Keratinocyte (primary cell): ENCODE results near the gene SPIN2B. TPM values are rescaled to one million over a fixed set of nuclear protein-coding genes. Genes with fewer than 3 reads are reported as not detected.

Experiments used
- DNase-seq: peaks from one replicate; pipeline ENCODE4 v3.0.0-alpha.2; 2011; ENCODE audit warnings: low read depth, missing footprints, low spot score
- FAIRE-seq: peaks from 2 replicates; lab custom pipeline; 2011; peaks lifted over from hg19 to GRCh38; lab: Jason Lieb, UNC
- H2AFZ ChIP-seq: 2 replicates; pipeline ENCODE4 v1.6.0; 2012; ENCODE audit warnings: low read length, control low read depth, inconsistent platforms; ENCODE audit not compliant: control insufficient read depth
- H3K27ac ChIP-seq: 2 replicates; pipeline ENCODE4 v1.5.1; 2011; ENCODE audit warnings: low read length; ENCODE audit not compliant: control insufficient read depth, insufficient read depth
- H3K27me3 ChIP-seq: 3 replicates; pipeline ENCODE4 v1.6.0; 2011; ENCODE audit warnings: low read length; ENCODE audit not compliant: control insufficient read depth, insufficient read depth; ENCODE audit errors: extremely low read depth
- H3K36me3 ChIP-seq, 2 experiments: 2 replicates in 1 of 2; 3 replicates in 1 of 2; pipeline ENCODE4 v1.5.1; 2011; ENCODE audit warnings: low read length in 2 of 2, mild to moderate bottlenecking in 1 of 2; ENCODE audit not compliant: control insufficient read depth in 2 of 2, insufficient read depth in 2 of 2; ENCODE audit errors: extremely low read depth in 1 of 2
- H3K4me1 ChIP-seq: 3 replicates; pipeline ENCODE4 v1.5.1; 2011; ENCODE audit warnings: low read length; ENCODE audit not compliant: control insufficient read depth, insufficient read depth; ENCODE audit errors: extremely low read depth
- H3K4me2 ChIP-seq: 3 replicates; pipeline ENCODE4 v1.6.0; 2011; ENCODE audit warnings: low read depth, low read length; ENCODE audit not compliant: control insufficient read depth, insufficient read depth; ENCODE audit errors: extremely low read depth
- H3K4me3 ChIP-seq, 3 experiments: fragments of 200-600 bp in 1 of 3; sonication (generic) in 1 of 3; 2 replicates in 2 of 3; 3 replicates in 1 of 3; pipeline ENCODE4 v1.5.1; 2011 to 2016; ENCODE audit warnings: low read length in 3 of 3, mild to moderate bottlenecking in 3 of 3, control low read depth in 2 of 3, inconsistent platforms in 1 of 3, low read depth in 1 of 3, mixed read lengths in 1 of 3, mixed run types in 1 of 3, moderate library complexity in 1 of 3; ENCODE audit not compliant: control insufficient read depth in 2 of 3, insufficient read depth in 2 of 3; ENCODE audit errors: extremely low read depth in 1 of 3
- H3K79me2 ChIP-seq: 2 replicates; pipeline ENCODE4 v1.6.0; 2012; ENCODE audit warnings: low read length; ENCODE audit not compliant: control insufficient read depth, insufficient read depth
- H3K9ac ChIP-seq: 3 replicates; pipeline ENCODE4 v1.6.0; 2011; ENCODE audit warnings: low read length; ENCODE audit not compliant: control insufficient read depth, insufficient read depth; ENCODE audit errors: extremely low read depth
- H3K9me1 ChIP-seq: 3 replicates; pipeline ENCODE4 v1.6.0; 2011; ENCODE audit warnings: low read length; ENCODE audit not compliant: control insufficient read depth, insufficient read depth; ENCODE audit errors: extremely low read depth
- H3K9me3 ChIP-seq: 2 replicates; pipeline ENCODE4 v1.5.1; 2012; ENCODE audit warnings: low read depth, low read length; ENCODE audit not compliant: control insufficient read depth
- H4K20me1 ChIP-seq: 3 replicates; pipeline ENCODE4 v1.6.0; 2011; ENCODE audit warnings: low read length; ENCODE audit not compliant: control insufficient read depth, insufficient read depth; ENCODE audit errors: extremely low read depth
- EZH2 ChIP-seq: IDR thresholded peaks from one replicate; pipeline ENCODE4 v1.6.1; 2012; ENCODE audit warnings: inconsistent platforms, mild to moderate bottlenecking, low read length, moderate library complexity
- dilution Hi-C: fragments of 300-500 bp; cut with MboI; formaldehyde crosslinking; loops from one replicate; pipeline ENCODE4 v1.7.0; 2020; ENCODE audit warnings: low sequenced_read_pairs; ENCODE audit not compliant: extremely low pct_ligation_motif_present
- polyA minus RNA-seq, 3 experiments: library from RNA; depleted of rRNA, polyadenylated mRNA; stranded (reverse); fragments of >200 nt; gene quantifications; 1 replicate in 1 of 3; 2 replicates in 1 of 3; 3 replicates in 1 of 3; pipeline ENCODE4 v1.2.3, GENCODE V29; 2011
- polyA plus RNA-seq, 5 experiments: library from polyadenylated mRNA; depleted of rRNA in 3 of 5; stranded (reverse) in 3 of 5; stranded (forward) in 1 of 5; unstranded in 1 of 5; fragments of >200 nt; gene quantifications; 1 replicate in 1 of 5; 2 replicates in 3 of 5; 3 replicates in 1 of 5; pipeline versions ENCODE4 v1.2.1 to v1.2.3, GENCODE V29; 2011 to 2012; ENCODE audit warnings: missing spikeins in 2 of 5, low read depth in 1 of 5, low replicate concordance in 1 of 5
- TF ChIP-seq, protein P1 (sequence below), 3 experiments: IDR thresholded peaks in 1 of 3; conservative IDR thresholded peaks in 1 of 3; optimal IDR thresholded peaks in 1 of 3; 2 replicates in 2 of 3; 3 replicates in 1 of 3; pipeline versions ENCODE3 to v1.5.1; 2011; ENCODE audit warnings: low read length in 3 of 3, mild to moderate bottlenecking in 3 of 3, moderate library complexity in 2 of 3, control low read depth in 1 of 3, inconsistent platforms in 1 of 3; ENCODE audit not compliant: insufficient read depth in 2 of 3; ENCODE audit errors: extremely low read depth in 1 of 3

Gene SPIN2B
- polyA plus RNA-seq, result 5.2 to 9.7 TPM (median 6.8 TPM) in 3 replicates
- 4.8 TPM for polyA plus RNA-seq (2011; ENCODE audit: low read depth)
- 6.2 and 11.2 TPM in 2 replicates for polyA plus RNA-seq (2011; cell fraction: cytosol; rRNA removed)
- 23.2 and 23.8 TPM in 2 replicates for polyA plus RNA-seq (2011; cell fraction: nucleus; rRNA removed)
- 6.4 and 6.5 TPM in 2 replicates for polyA plus RNA-seq (2012; ENCODE audit: low replicate concordance)
- polyA minus RNA-seq, result 1.5 to 6.7 TPM (median 5.1 TPM) in 3 replicates
- 7.9 TPM for polyA minus RNA-seq (2011; cell fraction: cytosol; rRNA and poly(A)+ RNA removed)
- 6.3 and 9.4 TPM in 2 replicates for polyA minus RNA-seq (2011; cell fraction: nucleus; rRNA and poly(A)+ RNA removed)

DNA sequence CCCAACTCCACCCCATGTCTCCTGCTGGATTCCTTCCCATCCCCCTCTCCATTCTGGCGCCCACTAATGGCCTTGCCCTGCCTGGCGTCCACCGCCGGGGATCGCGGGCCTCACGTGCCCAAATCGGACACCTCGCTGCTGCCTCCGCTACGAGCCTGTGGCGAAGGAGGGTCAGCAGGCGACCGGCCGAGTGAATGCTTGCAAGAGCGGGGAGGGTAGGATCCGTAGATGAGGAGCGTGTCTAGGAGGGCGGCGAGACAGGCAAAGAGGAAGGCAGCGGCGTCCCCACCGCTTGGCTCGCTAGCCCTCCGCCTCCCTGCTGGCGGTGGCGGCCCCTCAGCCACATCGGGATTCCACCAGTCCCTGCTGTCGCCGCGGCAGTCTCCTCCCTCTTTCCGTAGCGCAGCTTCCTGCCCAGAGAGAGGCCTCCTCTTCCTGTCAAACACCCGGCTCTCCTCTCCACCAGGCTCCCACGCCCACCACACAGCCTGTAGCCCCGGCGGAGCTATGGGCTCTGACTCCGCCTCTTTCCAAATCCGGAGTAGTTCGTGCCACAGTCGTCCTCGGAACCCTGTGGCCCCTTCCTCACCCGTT is at the start of gene SPIN2B:
SPIN2B (minus strand) TSS at position 387 of the 594 bp plus-strand sequence.
- no peak for FAIRE-seq

DNA sequence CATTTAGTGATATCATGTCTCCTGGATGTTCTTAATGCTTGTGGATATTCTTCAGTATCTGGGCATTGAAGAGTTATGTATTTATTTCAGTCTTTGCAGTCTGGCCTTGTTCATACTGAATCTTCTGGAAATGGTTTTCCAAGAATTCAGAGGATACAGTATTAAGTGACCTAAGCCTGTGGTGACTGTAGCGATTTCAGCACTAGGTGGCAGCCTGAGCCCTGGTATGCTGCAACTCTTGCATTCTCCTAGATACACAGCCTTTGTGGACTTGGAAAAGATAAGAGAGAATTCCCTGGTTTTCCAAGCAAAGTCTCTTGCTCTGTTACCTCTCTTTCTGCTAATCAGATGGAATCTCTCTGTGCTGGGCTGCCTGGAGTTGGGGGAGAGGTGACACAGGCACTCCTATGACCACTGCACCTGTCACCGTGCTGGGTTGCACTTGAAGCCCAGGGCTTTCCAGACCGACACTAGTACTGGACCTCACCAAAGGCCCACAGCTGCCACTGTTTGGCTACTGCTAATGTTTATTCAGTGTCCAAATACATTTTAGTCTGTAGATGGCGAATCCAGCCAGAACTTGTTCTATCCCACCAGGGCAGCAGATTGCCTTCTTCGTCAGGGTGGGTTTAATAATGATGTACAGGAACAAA is 35.2 kb upstream of the SPIN2B start:
- no peak overlapping the region for H3K9ac ChIP-seq
- no peaks in the 10 kb centered on the region for H3K4me1 ChIP-seq
- no peaks in the 10 kb centered on the region for H4K20me1 ChIP-seq
- H3K4me2 ChIP-seq, result no peak overlapping the region
- no peaks in the 10 kb centered on the region for H3K27me3 ChIP-seq
- no peaks in the 10 kb centered on the region for H3K9me1 ChIP-seq
- H3K4me3 ChIP-seq, result no peak overlapping the region
- FAIRE-seq, result no peak
- H3K9me3 ChIP-seq, result no peaks in the 10 kb centered on the region
- DNase-seq, result no peak
- dilution Hi-C loops, result no loop called here
- no peak overlapping the region for H3K27ac ChIP-seq
- H3K36me3 ChIP-seq, result no peaks in the 10 kb centered on the region
- TF ChIP-seq, protein P1, sequence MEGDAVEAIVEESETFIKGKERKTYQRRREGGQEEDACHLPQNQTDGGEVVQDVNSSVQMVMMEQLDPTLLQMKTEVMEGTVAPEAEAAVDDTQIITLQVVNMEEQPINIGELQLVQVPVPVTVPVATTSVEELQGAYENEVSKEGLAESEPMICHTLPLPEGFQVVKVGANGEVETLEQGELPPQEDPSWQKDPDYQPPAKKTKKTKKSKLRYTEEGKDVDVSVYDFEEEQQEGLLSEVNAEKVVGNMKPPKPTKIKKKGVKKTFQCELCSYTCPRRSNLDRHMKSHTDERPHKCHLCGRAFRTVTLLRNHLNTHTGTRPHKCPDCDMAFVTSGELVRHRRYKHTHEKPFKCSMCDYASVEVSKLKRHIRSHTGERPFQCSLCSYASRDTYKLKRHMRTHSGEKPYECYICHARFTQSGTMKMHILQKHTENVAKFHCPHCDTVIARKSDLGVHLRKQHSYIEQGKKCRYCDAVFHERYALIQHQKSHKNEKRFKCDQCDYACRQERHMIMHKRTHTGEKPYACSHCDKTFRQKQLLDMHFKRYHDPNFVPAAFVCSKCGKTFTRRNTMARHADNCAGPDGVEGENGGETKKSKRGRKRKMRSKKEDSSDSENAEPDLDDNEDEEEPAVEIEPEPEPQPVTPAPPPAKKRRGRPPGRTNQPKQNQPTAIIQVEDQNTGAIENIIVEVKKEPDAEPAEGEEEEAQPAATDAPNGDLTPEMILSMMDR (optimal IDR thresholded peaks at IDR 0.05 in 1 of 3, IDR thresholded peaks at IDR 0.05 in 1 of 3, conservative IDR thresholded peaks at IDR 0.05 in 1 of 3; ENCODE audit: extremely low read depth in 1 of 3, insufficient read depth in 2 of 3, low read length in 3 of 3), result peak; percentile 14 to 64 (median 58)
- no peak for TF ChIP-seq EZH2
- H3K79me2 ChIP-seq, result no peaks in the 10 kb centered on the region
- H2AFZ ChIP-seq, result no peak overlapping the region

More for the DNA sequence above, at the start of gene SPIN2B:
- no peak for DNase-seq
- peak within 1 kb of the TSS; percentile 65 for H3K9ac ChIP-seq
- H3K79me2 ChIP-seq, result no peaks in the 10 kb centered on the region
- H3K36me3 ChIP-seq, result no peaks in the 10 kb centered on the region
- H2AFZ ChIP-seq, result peak within 1 kb of the TSS; percentile 90
- H3K4me2 ChIP-seq, result peak within 1 kb of the TSS; percentile 56
- peak within 1 kb of the TSS; percentile 54 to 75 (median 71) for H3K4me3 ChIP-seq
- H3K4me1 ChIP-seq, result no peaks in the 10 kb centered on the region
- peak within 1 kb of the TSS; percentile 47 for H3K27ac ChIP-seq
- H3K9me3 ChIP-seq, result no peaks in the 10 kb centered on the region
- dilution Hi-C loops, result no loop called here
- no peaks in the 10 kb centered on the region for H3K27me3 ChIP-seq
- no peak for TF ChIP-seq EZH2
- TF ChIP-seq, protein P1 (optimal IDR thresholded peaks at IDR 0.05 in 1 of 3, IDR thresholded peaks at IDR 0.05 in 1 of 3, conservative IDR thresholded peaks at IDR 0.05 in 1 of 3; ENCODE audit: extremely low read depth in 1 of 3, insufficient read depth in 2 of 3, low read length in 3 of 3), result no peak
- H3K9me1 ChIP-seq, result no peaks in the 10 kb centered on the region
- H4K20me1 ChIP-seq, result no peaks in the 10 kb centered on the region
